KOPT-K1 (cell line): ENCODE results near the gene STRN.
A peak's percentile ranks its signal among the peaks of the same experiment; 100 is the strongest.
"Not testable (repeated sequence)": the region's sequence is repeated elsewhere in the genome, so short reads cannot be mapped to it uniquely, and the experiment has no call there.

ENCODE experiments used
- H3K27ac ChIP-seq: fragments of 200-600 bp; sonication (generic); 2 replicates; pipeline ENCODE4 v1.5.1; 2016; ENCODE audit warnings: antibody characterized with exemption, mild to moderate bottlenecking, low read depth, low read length; ENCODE audit not compliant: poor library complexity, severe bottlenecking
- H3K36me3 ChIP-seq: fragments of 200-600 bp; sonication (generic); 2 replicates; pipeline ENCODE4 v1.5.1; 2017; ENCODE audit warnings: antibody characterized with exemption, mild to moderate bottlenecking, low read length, moderate library complexity; ENCODE audit not compliant: insufficient read depth
- H3K9me3 ChIP-seq: fragments of 200-600 bp; sonication (generic); 2 replicates; pipeline ENCODE4 v1.5.1; 2017; ENCODE audit warnings: antibody characterized with exemption, low read length, mild to moderate bottlenecking; ENCODE audit not compliant: insufficient read depth, poor library complexity, severe bottlenecking

Gene STRN

GRCh38 chr2:36966370-36967235 is at the start of gene STRN:
STRN (minus strand) TSS chr2:36966536; CDS start chr2:36966463, 73 bp downstream.
- no peaks in the 10 kb centered on the region for H3K9me3 ChIP-seq
- peaks cover 4% of the 10 kb centered on the region; the same call in 1 of the 2 replicates for H3K36me3 ChIP-seq
- peak within 1 kb of the TSS; percentile 88 for H3K27ac ChIP-seq

GRCh38 chr2:37013315-37013641 is 46.9 kb upstream of the STRN start:
- H3K36me3 ChIP-seq, result peaks cover 40% of the 10 kb centered on the region
- no peaks in the 10 kb centered on the region for H3K9me3 ChIP-seq
- no peak overlapping the region for H3K27ac ChIP-seq

- Histone ChIP-seq H3K27ac (no peak overlapping the region), H3K36me3 (peaks cover 50% of the 10 kb centered on the region), H3K9me3 (no peaks in the 10 kb centered on the region)
Observed at GRCh38 chr2:37011130-37011529, 44.8 kb upstream of the STRN start.

GRCh38 chr2:37005118-37005868 is 39.0 kb upstream of the STRN start:
- no peaks in the 10 kb centered on the region for H3K9me3 ChIP-seq
- peaks cover 71% of the 10 kb centered on the region for H3K36me3 ChIP-seq
- no peak overlapping the region for H3K27ac ChIP-seq

- Histone ChIP-seq H3K27ac (no peak overlapping the region), H3K9me3 (no peaks in the 10 kb centered on the region), H3K36me3 (peaks cover 70% of the 10 kb centered on the region)
Observed at GRCh38 chr2:37000988-37001556, 34.7 kb upstream of the STRN start.

GRCh38 chr2:37000318-37000717 is 34.0 kb upstream of the STRN start:
- Histone ChIP-seq H3K9me3 (no peaks in the 10 kb centered on the region), H3K27ac (no peak overlapping the region), H3K36me3 (peaks cover 65% of the 10 kb centered on the region)

GRCh38 chr2:36999416-36999815 is 33.1 kb upstream of the STRN start:
- H3K36me3 ChIP-seq, result peaks cover 56% of the 10 kb centered on the region
- H3K9me3 ChIP-seq, H3K27ac ChIP-seq: not testable (repeated sequence)

- Histone ChIP-seq H3K27ac (no peak overlapping the region), H3K9me3 (no peaks in the 10 kb centered on the region), H3K36me3 (peaks cover 17% of the 10 kb centered on the region)
Observed at GRCh38 chr2:36993841-36994620, 27.7 kb upstream of the STRN start.

GRCh38 chr2:36988008-36988407 is 21.7 kb upstream of the STRN start:
- Histone ChIP-seq H3K36me3 (peaks cover 15% of the 10 kb centered on the region), H3K9me3 (no peaks in the 10 kb centered on the region), H3K27ac (no peak overlapping the region)

- no peaks in the 10 kb centered on the region for H3K9me3 ChIP-seq
- H3K27ac ChIP-seq, result no peak overlapping the region
Observed at GRCh38 chr2:36982467-36982866, 16.1 kb upstream of the STRN start.

GRCh38 chr2:36981911-36982310 is 15.6 kb upstream of the STRN start:
- H3K27ac ChIP-seq, result no peak overlapping the region
- H3K9me3 ChIP-seq, result no peaks in the 10 kb centered on the region
- H3K36me3 ChIP-seq, result peaks cover 6% of the 10 kb centered on the region; the same call in 1 of the 2 replicates

More at GRCh38 chr2:36982467-36982866, 16.1 kb upstream of the STRN start:
- H3K36me3 ChIP-seq, result peaks cover 6% of the 10 kb centered on the region; the same call in 1 of the 2 replicates

GRCh38 chr2:36979007-36979406 is 12.7 kb upstream of the STRN start:
- not testable (repeated sequence) for H3K36me3 ChIP-seq, H3K27ac ChIP-seq, H3K9me3 ChIP-seq

- H3K27ac ChIP-seq, result no peak overlapping the region
- H3K36me3 ChIP-seq, result peaks cover 6% of the 10 kb centered on the region; the same call in 1 of the 2 replicates
- H3K9me3 ChIP-seq, result no peaks in the 10 kb centered on the region
Observed at GRCh38 chr2:36976065-36976464, 9.7 kb upstream of the STRN start.

GRCh38 chr2:36975306-36975705 is 9.0 kb upstream of the STRN start:
- peaks cover 6% of the 10 kb centered on the region; the same call in 1 of the 2 replicates for H3K36me3 ChIP-seq
- no peak overlapping the region for H3K27ac ChIP-seq
- H3K9me3 ChIP-seq, result no peaks in the 10 kb centered on the region

- Histone ChIP-seq H3K9me3 (no peaks in the 10 kb centered on the region), H3K36me3 (no peaks in the 10 kb centered on the region), H3K27ac (no peak overlapping the region)
Observed at GRCh38 chr2:36973320-36973719, 7.0 kb upstream of the STRN start.
